Colonic mucosa (tissue), 4 donors: ENCODE results near the gene GRIK2. TPM values are rescaled to one million over a fixed set of nuclear protein-coding genes. Genes with fewer than 3 reads are reported as not detected.

ENCODE experiments used
- DNase-seq: peaks from one replicate; pipeline ENCODE4 v3.0.0-alpha.2; 2020
- H3K27ac ChIP-seq: fragments of 200-600 bp; one replicate; pipeline ENCODE4 v1.8.0; 2021
- H3K27me3 ChIP-seq: fragments of 200-600 bp; one replicate; pipeline ENCODE4 v1.8.0; 2021
- H3K36me3 ChIP-seq: fragments of 200-600 bp; one replicate; pipeline ENCODE4 v1.8.0; 2021
- H3K4me1 ChIP-seq: fragments of 200-600 bp; one replicate; pipeline ENCODE4 v1.8.0; 2021; ENCODE audit warnings: mild to moderate bottlenecking
- H3K4me3 ChIP-seq: fragments of 200-600 bp; one replicate; pipeline ENCODE4 v1.8.0; 2021
- H3K9ac ChIP-seq, 2 donors: one replicate each; pipeline ENCODE4 v1.7.0; 2013; ENCODE audit warnings: control low read depth in 2 of 2, low read depth in 2 of 2, low read length in 2 of 2
- H3K9me3 ChIP-seq: fragments of 200-600 bp; one replicate; pipeline ENCODE4 v1.8.0; 2021
- intact Hi-C: fragments of 100-400 bp; cut with DNase I; formaldehyde crosslinking; loops from one replicate; pipeline ENCODE4 v1.14.1; 2022
- total RNA-seq, 2 donors: library from RNA; stranded (reverse); fragmentation: NEBNext Ultra II Directional in 1 of 2; extraction: Animal tissue kit (Norgen Biotek cat#: 25700) in 1 of 2; gene quantifications; one replicate each; pipeline ENCODE4 v1.2.1, GENCODE V29; 2021
- TF ChIP-seq, protein P1 (sequence below): fragments of 200-600 bp; IDR thresholded peaks from one replicate; pipeline ENCODE4 v1.8.0; 2022; ENCODE audit warnings: antibody characterized with exemption, mild to moderate bottlenecking
- donor health status: healthy.
- donor health status: DM: no; HTN: no; CAD: no.
- donor health status: DM: no; HTN: no; CAD: no.

The GRIK2 gene
- total RNA-seq, 2 donors from 2014 or later = 0.50 to 0.72 TPM

DNA sequence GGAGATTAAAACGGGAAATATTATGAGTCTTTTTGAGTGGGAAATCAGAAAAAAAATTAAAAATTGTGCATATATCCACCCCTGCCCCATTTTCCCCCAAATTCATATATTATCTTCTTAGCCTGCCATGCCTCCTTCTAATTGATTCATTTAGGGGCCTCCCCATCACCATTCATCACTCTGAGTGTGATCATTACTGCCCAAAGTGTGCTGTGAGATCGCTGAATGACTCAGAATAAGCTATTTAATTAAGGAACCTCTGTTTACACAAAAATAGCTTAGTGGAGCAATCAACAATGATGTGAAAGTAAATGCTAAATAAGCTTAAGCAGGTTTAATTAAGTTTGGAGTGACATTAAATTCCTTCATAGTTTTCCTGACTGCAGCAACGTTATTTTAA, 645.5 kb downstream of the GRIK2 start:
- H3K27me3 ChIP-seq = no peaks in the 10 kb centered on the region
- H3K27ac ChIP-seq = no peak overlapping the region
- no peaks in the 10 kb centered on the region for H3K4me1 ChIP-seq
- H3K4me3 ChIP-seq = no peak overlapping the region
- intact Hi-C loops = no loop called here
- no peaks in the 10 kb centered on the region for H3K36me3 ChIP-seq
- H3K9ac ChIP-seq = no peak overlapping the region
- no peak for DNase-seq
- H3K9me3 ChIP-seq = no peaks in the 10 kb centered on the region
- TF ChIP-seq, protein P1, sequence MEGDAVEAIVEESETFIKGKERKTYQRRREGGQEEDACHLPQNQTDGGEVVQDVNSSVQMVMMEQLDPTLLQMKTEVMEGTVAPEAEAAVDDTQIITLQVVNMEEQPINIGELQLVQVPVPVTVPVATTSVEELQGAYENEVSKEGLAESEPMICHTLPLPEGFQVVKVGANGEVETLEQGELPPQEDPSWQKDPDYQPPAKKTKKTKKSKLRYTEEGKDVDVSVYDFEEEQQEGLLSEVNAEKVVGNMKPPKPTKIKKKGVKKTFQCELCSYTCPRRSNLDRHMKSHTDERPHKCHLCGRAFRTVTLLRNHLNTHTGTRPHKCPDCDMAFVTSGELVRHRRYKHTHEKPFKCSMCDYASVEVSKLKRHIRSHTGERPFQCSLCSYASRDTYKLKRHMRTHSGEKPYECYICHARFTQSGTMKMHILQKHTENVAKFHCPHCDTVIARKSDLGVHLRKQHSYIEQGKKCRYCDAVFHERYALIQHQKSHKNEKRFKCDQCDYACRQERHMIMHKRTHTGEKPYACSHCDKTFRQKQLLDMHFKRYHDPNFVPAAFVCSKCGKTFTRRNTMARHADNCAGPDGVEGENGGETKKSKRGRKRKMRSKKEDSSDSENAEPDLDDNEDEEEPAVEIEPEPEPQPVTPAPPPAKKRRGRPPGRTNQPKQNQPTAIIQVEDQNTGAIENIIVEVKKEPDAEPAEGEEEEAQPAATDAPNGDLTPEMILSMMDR = no peak

DNA sequence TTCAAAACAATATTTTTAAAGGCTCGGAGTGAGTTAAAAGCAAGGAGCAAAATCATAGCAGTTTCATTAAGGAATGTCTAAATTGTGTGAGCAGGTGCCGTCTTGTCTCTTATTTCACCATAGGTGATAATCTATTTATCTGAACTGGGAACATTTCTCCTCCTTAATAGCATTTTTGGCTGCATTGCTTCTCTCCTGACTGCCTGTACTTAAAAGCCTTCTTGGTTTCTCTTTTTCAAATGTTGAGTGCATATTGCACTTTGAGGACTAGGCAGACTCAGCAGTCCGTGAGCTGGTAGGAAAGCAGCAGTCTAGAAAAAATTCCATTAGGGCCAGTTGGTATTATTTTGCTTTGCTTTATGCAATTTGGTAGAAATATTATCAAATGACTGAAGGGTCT, 645.9 kb downstream of the GRIK2 start:
- H3K27me3 ChIP-seq = no peaks in the 10 kb centered on the region
- TF ChIP-seq, protein P1 = no peak
- no peaks in the 10 kb centered on the region for H3K36me3 ChIP-seq
- no peak for DNase-seq
- H3K4me1 ChIP-seq = no peaks in the 10 kb centered on the region
- H3K27ac ChIP-seq = no peak overlapping the region
- intact Hi-C loops = no loop called here
- H3K4me3 ChIP-seq = no peak overlapping the region
- H3K9me3 ChIP-seq = no peaks in the 10 kb centered on the region
- H3K9ac ChIP-seq = no peak overlapping the region

DNA sequence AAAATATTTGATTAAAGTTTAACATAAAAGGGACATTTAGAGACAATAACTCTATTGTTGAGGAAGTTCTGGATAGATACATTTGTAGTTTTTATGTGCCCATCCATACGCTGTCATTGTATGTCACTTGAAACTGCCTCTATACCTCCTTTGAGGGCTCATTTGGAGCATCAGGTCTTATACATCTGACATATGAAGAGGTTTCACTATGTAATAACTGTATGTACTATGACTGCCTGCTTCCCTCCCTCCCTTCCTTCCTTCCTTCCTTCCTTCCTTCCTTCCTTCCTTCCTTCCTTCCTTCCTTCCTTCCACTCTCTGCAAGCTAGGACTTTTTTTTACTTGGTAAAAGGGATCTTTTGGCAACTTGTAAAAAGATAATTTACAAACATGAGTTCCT, 657.5 kb downstream of the GRIK2 start:
- H3K27me3 ChIP-seq = no peaks in the 10 kb centered on the region
- intact Hi-C loops = no loop called here
- DNase-seq = no peak
- H3K36me3 ChIP-seq = no peaks in the 10 kb centered on the region
- H3K27ac ChIP-seq = no peak overlapping the region
- H3K4me3 ChIP-seq = no peak overlapping the region
- H3K9ac ChIP-seq = no peak overlapping the region
- H3K4me1 ChIP-seq = no peaks in the 10 kb centered on the region
- no peaks in the 10 kb centered on the region for H3K9me3 ChIP-seq
- TF ChIP-seq, protein P1 = no peak

DNA sequence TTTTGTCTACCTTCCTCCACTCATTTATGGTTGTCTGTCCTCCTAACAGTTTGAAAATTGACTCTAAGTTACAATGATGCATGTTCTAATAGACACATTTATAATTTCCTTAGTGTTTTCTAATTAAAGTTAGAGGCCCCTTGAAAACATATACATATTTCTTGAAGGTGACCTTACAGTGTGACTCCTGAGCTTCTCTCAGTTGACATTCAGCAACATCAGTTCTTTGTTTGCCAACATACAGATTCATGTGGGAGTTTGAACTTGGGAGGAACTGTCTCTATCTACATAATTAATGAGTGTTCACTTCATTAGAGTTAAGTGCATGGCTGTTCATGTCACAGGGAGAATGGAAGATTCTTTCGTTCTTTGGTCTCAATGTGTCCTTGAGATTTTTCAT, 658.2 kb downstream of the GRIK2 start:
- TF ChIP-seq, protein P1 = no peak
- intact Hi-C loops = no loop called here
- no peaks in the 10 kb centered on the region for H3K4me1 ChIP-seq
- H3K9ac ChIP-seq = no peak overlapping the region
- no peak overlapping the region for H3K27ac ChIP-seq
- no peaks in the 10 kb centered on the region for H3K9me3 ChIP-seq
- no peaks in the 10 kb centered on the region for H3K36me3 ChIP-seq
- no peaks in the 10 kb centered on the region for H3K27me3 ChIP-seq
- no peak overlapping the region for H3K4me3 ChIP-seq
- no peak for DNase-seq

DNA sequence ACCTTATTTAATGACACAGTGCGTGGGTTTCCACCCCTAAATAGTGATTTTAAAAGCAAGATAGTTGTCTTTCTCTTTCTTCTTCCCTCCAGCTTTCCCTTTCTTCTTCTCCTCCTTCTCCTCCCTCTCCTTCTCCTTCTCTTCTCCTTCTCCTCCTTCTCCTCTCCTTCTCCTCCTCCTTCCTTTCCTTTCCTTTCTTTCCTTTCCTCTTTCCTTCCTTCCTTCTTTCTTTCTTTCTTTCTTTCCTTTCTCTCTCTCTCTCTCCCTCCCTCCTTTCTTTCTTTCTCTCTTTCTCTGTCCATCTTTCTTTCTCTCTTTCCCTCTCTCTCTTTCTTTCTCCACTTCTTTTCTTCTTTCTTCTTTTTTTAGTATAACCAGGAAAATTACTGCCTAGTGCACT, 670.6 kb downstream of the GRIK2 start:
- intact Hi-C loops = no loop called here
- Histone ChIP-seq H3K4me3 (no peak overlapping the region), H3K9ac (no peak overlapping the region), H3K9me3 (no peaks in the 10 kb centered on the region), H3K27me3 (no peaks in the 10 kb centered on the region), H3K4me1 (no peaks in the 10 kb centered on the region), H3K36me3 (no peaks in the 10 kb centered on the region), H3K27ac (no peak overlapping the region)
- TF ChIP-seq, protein P1 = no peak
- no peak for DNase-seq

DNA sequence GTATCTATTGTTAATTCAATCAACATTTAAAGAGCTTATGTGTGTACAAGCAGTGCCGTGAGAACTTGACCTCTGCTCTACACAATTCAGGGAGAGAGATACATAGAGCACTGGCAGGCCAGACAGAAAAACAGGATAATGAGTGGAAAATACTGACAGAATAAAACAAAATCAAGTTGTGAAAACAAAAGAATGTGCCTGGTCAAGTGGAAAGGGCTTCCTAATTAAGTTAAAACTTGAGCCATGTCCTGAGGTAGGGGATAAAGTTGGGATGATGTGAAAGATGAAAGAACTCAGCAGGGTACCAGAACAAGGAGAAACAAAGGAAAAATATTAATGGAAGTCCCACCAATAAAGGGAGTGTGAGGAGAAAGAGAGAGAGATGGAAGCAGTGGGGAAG, 672.8 kb downstream of the GRIK2 start:
- Histone ChIP-seq H3K27me3 (no peaks in the 10 kb centered on the region), H3K4me3 (no peak overlapping the region), H3K36me3 (no peaks in the 10 kb centered on the region), H3K9ac (no peak overlapping the region), H3K4me1 (no peaks in the 10 kb centered on the region), H3K9me3 (no peaks in the 10 kb centered on the region), H3K27ac (no peak overlapping the region)
- DNase-seq = no peak
- TF ChIP-seq, protein P1 = no peak
- intact Hi-C loops = no loop called here
